GM18858 (cell line): ENCODE measurements around the gene AMIGO1.

Source experiments
- ATAC-seq: cut with Tn5 transposase; IDR thresholded peaks from one replicate; pipeline ENCODE4 v1.9.1; 2021; ENCODE audit not compliant: unreplicated experiment

The AMIGO1 gene, protein sequence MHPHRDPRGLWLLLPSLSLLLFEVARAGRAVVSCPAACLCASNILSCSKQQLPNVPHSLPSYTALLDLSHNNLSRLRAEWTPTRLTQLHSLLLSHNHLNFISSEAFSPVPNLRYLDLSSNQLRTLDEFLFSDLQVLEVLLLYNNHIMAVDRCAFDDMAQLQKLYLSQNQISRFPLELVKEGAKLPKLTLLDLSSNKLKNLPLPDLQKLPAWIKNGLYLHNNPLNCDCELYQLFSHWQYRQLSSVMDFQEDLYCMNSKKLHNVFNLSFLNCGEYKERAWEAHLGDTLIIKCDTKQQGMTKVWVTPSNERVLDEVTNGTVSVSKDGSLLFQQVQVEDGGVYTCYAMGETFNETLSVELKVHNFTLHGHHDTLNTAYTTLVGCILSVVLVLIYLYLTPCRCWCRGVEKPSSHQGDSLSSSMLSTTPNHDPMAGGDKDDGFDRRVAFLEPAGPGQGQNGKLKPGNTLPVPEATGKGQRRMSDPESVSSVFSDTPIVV

DNA sequence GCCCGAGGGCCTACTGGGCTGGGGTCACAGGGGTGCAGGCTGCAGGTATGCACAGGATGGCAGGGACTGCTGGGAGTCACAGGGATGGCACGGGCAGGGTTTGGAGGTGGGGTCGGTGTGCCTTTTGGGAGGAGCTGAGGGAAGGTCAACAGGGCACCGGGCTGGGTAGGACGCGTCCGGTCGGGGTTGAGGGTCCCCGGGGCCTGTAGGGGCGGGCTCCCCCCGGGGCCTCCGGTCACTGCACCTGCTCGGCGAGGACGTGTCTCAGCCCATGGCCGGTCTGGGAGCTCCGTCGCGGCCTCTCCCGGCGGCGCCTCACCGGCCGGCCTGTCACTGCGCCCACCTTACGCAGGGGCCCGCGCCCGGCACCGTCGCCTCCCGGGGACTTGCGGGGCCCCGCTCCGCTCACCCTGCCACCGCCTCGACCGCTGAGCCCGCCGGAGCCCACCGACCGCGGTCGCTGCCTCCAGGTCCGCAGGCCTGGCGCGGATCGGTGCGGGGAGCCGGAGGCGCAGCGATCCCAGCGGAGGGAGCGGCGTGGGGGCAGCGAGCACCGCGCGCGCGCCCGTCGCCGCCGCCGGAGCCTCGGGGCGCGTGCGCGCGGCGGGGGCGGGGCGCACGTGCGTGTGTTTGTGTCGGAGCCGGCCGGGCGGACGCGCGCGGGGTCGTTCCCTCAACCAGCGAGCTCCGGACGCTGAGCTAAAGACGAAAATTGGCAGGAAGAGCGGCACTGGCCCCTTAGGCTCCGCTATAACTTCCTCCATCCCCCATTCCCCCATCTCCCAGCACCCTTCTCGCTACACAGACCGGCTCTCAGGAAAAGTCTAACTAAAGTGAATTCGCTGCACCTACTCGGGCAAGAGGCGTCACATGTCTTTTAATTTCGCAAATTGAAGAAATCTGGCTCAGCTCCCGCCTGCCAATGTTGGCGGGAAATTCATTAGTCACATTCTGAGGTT lies at the start of gene AMIGO1:
TSS of gene AMIGO1 (minus strand) at position 552 of the 959 bp plus-strand sequence. CDS start 815 bp downstream, outside the sequence.
- ATAC-seq = peak; percentile 42

DNA sequence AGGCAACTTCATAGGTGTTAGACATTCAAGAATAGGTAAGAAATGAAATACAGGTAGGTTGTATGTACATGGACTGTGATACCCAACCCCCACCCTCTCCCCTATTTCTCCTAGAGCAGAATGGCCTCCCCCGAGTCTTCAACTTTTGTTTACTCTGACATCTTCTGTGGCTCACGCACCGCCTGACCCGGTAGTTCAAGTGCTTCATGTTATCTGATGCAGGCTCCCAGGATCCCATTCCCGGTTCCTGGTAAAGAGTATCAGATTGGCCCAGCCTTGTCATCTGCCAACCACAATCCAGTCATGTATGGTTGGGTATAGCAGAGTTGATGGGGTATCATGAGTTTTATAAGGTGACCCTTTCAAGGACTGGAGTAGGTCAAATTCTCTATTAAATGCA lies 48.0 kb upstream of the AMIGO1 start:
- no peak for ATAC-seq

DNA sequence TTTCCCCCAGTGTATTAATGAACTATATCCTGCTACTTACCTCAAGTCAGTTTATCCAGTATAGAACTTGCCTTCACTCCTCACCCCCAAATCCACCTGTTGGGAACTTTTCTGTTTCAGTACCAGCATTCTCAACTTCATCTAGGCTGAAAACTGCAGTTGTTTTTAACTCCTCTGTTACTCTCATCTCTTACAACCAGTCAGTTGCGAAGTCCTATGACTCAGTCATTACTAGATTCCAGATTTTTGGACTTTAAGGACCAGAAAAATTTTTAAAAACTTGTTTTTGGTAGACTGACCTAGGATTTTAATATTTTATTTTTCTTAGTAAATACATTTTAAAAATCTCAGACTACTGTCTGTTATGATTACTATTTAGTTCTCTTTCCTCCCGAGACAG lies 47.0 kb upstream of the AMIGO1 start:
- ATAC-seq = no peak

DNA sequence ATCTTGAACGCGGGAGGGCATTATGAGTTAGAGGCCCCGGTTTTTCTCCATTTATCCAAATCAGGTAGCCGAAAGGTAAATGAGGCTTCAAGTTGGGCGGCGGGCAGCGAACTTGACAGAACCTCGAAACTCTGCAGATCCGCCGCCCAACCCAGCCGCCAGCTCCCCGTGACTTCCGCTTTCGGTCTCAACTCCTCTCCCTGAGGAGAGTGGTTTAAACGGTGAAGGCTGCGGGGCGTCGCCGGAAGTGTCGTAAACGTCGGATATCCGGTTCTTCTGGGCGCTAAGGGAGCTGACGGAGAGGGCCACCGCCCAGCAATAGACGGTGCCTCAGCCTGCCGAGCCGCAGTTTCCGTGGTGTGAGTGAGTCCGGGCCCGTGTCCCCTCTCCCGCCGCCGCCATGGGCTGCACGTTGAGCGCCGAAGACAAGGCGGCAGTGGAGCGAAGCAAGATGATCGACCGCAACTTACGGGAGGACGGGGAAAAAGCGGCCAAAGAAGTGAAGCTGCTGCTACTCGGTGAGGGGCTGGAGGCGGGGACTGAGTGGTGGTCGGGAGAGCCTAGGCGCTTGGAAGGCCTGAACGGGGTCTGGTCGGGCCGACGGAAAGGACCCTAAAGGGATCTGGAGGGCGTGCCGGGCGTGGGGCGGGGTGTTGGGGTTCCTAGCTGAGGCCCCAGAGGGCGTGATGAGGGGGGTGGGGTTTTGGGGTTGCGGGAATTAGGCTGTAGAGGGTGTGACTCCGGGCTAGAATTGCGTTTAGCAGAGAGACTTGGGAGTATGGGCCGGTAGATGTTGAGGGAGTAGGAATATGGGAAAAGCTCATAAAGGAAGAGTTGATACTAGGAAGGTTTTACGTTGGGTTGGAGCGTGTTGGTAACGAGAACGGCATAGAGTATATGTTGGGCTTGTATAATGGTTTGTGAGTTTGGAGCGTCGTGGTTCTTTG lies 39.1 kb upstream of the AMIGO1 start, which contains the start of gene GNAI3:
TSS of gene GNAI3 (plus strand) at position 295 of the 947 bp plus-strand sequence. CDS start at position 401, 106 bp downstream.
- peak; percentile 89 for ATAC-seq

DNA sequence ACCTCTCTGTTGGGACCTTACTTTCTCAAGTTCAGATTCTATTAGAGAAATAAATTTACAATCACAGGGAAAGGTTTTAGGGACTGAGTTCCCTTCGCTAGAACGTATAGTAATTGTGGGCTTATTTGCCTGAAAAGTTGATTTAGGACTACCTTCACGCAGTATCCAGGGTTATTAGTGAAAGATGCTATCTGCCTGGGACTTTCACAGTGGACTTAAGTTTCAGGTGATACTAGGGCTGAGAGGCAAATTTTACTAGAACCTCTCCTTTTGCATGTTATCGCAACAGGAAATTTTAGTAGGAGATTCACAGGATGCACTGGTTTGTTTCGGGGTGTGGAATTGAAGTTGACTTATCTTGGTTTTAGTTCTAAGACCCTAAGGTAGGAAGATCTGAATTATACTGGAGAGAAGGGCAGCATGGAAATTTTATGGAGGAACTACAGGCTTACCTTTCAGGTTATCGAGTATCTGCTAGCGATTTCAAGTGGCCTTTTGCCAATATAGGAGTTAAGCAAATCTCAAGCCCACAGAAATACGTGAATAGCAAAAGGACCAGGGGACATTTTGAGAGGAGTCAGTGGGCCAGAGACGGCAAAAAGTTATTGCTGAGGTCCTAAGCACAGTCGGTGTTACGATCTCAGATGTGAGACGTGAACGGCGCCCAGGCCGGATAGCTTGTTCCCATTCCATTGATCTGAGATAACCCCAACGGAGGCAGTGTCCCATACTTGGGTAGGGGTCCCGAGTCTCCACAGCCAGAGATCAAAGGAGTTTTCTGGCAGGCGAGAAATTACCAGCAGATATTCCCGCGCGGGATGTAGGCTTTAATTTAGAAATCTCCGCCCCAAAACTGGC lies 38.2 kb upstream of the AMIGO1 start:
- no peak for ATAC-seq

DNA sequence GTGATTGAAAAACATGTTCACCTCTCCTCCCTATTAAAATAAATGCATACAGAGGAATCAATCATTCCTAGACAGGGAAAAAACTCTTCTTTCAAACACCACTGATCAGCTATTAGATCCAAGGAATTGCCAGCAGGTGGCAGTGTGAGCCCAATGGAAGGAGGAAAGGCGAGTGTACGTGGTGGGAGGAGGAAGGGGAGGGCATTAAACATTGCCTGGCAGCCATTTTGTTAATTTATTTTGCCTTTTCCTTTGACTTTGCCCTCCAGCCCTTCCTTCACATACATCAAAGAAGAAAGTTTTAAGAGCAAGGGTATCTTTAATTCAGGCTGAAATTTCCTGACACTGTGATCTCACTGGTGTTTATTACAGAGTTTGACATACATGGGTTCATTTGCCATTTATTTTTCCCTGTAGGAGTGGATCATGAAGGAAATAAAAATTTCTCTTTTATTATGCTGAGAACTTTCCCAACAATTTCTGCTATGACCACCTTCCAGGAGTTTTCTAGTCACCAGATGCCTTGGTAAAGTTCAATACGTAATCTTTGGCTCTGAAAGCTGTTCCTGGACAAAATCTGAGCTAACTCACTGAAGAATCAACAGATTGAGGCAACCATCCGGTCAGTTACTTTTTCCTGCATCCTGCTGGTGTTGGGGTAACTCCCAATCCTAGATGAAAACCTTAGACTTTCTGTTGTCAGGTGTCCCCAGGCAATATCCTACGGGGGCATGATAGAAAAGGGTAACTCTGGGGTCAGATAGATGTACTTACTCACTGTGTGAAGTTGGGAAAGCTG lies 37.0 kb upstream of the AMIGO1 start:
- ATAC-seq = peak; percentile 37

DNA sequence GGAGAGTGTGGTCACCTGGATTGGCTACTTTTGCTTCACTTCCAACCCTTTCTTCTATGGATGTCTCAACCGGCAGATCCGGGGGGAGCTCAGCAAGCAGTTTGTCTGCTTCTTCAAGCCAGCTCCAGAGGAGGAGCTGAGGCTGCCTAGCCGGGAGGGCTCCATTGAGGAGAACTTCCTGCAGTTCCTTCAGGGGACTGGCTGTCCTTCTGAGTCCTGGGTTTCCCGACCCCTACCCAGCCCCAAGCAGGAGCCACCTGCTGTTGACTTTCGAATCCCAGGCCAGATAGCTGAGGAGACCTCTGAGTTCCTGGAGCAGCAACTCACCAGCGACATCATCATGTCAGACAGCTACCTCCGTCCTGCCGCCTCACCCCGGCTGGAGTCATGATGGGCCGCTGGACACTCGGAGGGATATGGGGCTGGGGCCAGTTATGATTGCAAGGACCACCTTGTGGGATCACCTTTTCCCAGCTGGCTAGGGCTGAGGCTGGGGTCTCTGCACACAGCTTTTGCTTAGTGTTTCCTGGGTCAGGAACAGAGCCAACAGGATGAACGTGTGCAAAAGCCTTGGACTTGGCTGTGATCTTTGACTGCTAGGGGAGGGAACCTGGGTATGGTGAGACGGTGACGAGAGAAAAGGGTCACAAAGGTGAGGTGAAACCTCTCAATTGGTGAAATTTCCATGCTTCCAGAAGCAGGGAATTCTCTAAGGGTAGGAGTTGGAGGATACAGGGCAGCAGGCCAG lies 34.6 kb upstream of the AMIGO1 start:
- no peak for ATAC-seq

DNA sequence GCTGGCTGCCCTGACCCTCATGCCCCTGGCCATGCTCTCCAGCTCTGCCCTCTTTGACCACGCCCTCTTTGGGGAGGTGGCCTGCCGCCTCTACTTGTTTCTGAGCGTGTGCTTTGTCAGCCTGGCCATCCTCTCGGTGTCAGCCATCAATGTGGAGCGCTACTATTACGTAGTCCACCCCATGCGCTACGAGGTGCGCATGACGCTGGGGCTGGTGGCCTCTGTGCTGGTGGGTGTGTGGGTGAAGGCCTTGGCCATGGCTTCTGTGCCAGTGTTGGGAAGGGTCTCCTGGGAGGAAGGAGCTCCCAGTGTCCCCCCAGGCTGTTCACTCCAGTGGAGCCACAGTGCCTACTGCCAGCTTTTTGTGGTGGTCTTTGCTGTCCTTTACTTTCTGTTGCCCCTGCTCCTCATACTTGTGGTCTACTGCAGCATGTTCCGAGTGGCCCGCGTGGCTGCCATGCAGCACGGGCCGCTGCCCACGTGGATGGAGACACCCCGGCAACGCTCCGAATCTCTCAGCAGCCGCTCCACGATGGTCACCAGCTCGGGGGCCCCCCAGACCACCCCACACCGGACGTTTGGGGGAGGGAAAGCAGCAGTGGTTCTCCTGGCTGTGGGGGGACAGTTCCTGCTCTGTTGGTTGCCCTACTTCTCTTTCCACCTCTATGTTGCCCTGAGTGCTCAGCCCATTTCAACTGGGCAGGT lies 33.9 kb upstream of the AMIGO1 start:
- no peak for ATAC-seq

DNA sequence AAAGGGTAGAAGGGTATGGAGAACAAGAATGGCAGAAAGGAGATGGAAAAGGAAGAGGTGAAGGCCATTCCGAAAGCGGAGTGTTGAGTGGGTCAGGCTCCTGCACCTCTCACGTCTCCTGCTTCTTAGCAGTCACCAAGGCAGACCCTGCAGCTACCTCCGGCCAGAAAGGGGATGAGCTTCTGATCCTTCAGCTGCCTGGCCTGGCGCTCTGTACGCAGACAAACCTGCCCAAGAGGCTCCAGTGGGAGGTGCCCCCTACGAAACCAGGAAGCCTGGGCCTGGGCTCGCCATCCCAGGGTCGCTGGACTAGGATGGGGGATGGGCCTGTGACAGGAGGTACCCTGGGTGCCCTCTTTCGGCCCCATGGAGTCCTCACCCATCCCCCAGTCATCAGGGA lies 33.1 kb upstream of the AMIGO1 start:
- no peak for ATAC-seq

DNA sequence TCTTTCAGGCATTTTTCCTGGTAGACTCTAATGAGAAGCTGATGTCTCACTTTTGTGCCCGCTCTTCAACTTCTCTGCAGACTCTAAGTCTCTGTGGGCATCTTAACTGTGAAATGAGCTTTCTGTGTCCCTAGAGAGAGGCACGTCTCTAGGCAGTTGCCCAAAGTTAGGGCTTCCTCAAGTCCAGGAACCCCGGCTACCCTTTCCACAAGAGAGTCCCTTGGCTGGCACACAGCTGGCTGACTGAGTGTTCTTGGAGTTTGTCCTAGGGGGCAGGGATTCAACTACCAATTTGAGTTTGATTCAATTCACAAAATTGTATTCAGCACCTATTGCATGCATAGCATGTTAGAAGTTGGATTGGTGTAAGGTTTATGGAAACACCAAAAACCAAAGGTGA lies 31.6 kb upstream of the AMIGO1 start:
- ATAC-seq = no peak

DNA sequence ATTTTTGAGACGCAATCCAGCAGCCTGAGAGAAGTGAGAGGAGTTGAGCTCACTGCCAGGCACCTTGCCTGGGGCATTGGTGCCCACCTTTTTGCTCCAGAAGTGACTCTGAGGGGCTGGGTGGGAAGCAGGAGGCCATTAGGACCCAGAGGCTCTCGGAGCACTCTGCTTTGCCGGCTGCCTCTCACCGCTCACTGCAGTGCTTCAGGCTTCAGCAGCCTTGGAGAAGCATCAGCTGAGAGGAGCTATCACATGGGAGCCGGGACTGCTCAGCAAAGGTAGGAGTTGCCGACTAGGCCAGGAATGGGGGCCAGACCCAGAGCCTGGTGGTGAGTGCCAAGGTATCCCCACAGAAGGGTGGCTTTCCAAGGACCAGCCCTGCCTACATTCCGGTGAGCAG lies 30.1 kb upstream of the AMIGO1 start, which contains the start of gene GPR61:
TSS of gene GPR61 (plus strand) at position 197 of the 400 bp plus-strand sequence. CDS start 3,151 bp downstream, outside the sequence.
- ATAC-seq = no peak

DNA sequence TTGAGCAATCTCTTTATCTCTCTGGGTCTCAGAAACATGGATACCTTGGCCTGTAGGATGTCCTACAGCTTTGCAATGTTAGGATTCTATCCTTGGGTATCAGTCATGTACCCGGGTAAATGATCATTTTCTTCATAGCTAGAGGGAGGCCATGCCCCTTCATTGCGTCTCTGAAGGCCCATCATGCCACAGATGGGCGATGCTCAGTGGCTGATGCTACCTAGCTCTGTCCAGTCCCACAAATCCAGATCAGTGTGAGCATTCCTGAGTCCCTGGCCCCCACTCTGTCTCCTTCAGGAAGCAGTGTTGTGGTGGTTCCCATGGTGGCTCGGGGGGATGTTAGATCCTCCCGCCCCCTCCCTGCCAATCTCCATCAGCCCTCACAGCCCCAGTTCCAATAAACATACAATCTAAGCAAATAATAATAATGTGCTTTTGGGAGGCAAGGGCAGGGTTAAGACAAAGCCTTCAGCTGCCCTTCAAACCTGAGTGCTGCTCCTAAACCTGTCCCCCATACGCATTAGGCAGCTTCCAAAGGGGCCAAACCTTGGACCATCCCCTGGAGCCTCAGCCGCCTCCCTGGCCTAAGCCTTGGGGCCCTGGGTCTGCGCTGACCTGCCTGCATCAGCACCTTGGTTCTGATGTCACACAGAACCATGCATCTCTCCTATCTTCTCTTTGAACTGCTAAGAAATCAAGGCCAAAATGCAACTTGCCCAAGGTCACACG lies 29.5 kb upstream of the AMIGO1 start:
- no peak for ATAC-seq

DNA sequence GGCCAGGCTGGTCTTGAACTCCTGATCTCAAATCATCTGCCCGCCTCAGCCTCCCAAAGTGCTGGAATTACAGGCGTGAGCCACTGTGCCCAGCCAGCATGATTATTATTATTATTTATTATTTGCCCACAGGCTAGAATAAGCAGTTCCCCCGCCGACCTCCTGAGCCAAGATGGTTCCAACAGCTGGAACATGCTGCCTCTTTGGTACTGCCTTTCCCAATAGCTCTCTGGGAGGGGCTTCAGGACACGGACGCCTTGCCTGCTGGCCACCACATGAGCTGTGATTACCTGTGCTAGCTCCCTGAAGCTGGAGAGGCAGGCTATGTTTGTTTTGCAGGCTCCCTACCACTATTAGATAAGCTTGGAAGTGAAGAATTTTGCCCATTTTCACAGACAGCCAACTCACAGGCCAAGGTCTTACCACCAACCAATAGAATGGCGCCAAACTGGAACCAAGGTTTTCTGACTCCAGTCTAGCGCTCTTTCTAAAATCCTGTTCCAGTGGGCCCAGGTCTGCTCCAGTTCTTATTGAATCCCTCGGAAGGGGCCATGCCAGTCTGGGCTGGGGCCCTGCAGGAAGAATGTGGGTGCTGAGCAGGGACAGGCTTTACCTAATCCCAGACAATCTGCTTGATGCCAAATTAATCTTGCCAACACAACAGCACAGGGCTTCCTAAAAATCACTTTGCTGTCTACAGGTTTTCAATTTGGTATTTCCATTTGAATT lies 28.1 kb upstream of the AMIGO1 start:
- ATAC-seq = no peak

DNA sequence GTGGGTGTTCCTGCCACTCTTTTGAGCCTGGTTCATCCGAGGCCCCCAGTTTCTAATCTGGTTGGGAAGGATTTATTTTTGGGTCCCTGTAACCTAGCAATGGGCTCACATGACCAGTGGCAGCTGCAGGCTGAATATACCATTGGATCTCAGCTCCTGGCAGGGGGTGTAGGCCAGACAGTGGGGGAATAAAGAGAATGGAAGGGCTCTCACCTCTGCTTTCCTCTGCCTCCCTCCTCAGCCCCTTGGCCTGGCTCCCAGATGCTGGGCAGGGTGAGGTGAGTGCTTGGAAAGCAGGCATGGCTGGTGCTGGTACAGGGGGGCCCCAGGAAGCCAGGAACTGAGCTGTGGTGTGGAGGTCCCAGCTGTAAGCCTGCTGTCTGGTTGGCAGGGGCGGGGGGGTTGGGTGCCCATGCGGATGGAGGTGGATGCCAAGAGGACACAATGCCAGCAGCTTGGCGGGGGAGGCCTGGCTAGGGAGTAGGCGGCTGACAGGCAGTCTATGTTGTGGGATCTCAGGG lies 26.5 kb upstream of the AMIGO1 start:
- no peak for ATAC-seq

DNA sequence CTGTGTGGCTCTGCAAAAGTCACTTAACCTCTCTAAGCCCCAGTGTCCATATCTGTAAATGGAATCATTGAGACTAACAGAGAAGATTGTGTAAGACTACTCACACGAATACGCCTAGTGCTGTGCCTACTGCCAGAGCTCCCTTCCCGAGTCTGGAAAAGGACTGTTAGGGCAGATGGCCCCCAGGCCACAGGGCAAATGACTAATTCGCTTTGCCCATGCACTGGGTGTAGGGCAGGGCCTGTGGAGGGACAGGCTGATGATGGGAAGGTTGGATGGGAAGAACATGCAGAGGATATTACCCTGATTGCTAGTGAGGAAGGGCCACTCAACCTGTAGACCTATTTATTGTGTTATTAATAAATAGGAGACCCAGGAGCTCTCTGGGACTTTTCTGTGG lies 26.0 kb upstream of the AMIGO1 start:
- no peak for ATAC-seq
